KMS-11 (cell line): Measurements from ENCODE around the gene GNAZ.

Experiments
- H2AFZ ChIP-seq: fragments of 200-600 bp; sonication (generic); 2 replicates; pipeline ENCODE4 v1.6.1; 2016; ENCODE audit warnings: antibody characterized with exemption, mixed run types, low read depth
- H3K27ac ChIP-seq: fragments of 200-600 bp; sonication (generic); 2 replicates; pipeline ENCODE4 v1.6.1; 2016; ENCODE audit warnings: mild to moderate bottlenecking, mixed run types
- H3K27me3 ChIP-seq: fragments of 200-600 bp; sonication (generic); 2 replicates; pipeline ENCODE4 v1.6.1; 2017; ENCODE audit warnings: mild to moderate bottlenecking, low read depth, mixed run types, moderate library complexity; ENCODE audit not compliant: insufficient read depth
- H3K36me3 ChIP-seq: fragments of 200-600 bp; sonication (generic); 2 replicates; pipeline ENCODE4 v1.6.1; 2017; ENCODE audit warnings: mild to moderate bottlenecking, mixed run types; ENCODE audit not compliant: insufficient read depth
- H3K4me1 ChIP-seq: fragments of 200-600 bp; sonication (generic); 2 replicates; pipeline ENCODE4 v1.6.1; 2016; ENCODE audit warnings: mild to moderate bottlenecking, low read depth, mixed run types; ENCODE audit not compliant: poor library complexity, severe bottlenecking
- H3K4me2 ChIP-seq: fragments of 200-600 bp; sonication (generic); 2 replicates; pipeline ENCODE4 v1.7.0; 2016; ENCODE audit warnings: mild to moderate bottlenecking, mixed run types
- H3K4me3 ChIP-seq: fragments of 200-600 bp; sonication (generic); IDR thresholded peaks from 2 replicates; pipeline ENCODE4 v1.6.1; 2017; ENCODE audit warnings: low read depth, low read length, mixed read lengths; ENCODE audit not compliant: insufficient read depth
- H3K79me2 ChIP-seq: fragments of 200-600 bp; sonication (generic); 2 replicates; pipeline ENCODE4 v1.6.1; 2016; ENCODE audit warnings: low read depth, mixed run types; ENCODE audit not compliant: insufficient read depth
- H3K9ac ChIP-seq: fragments of 200-600 bp; sonication (generic); 2 replicates; pipeline ENCODE4 v1.6.1; 2016; ENCODE audit warnings: mild to moderate bottlenecking, mixed run types
- H4K20me1 ChIP-seq: fragments of 200-600 bp; sonication (generic); 2 replicates; pipeline ENCODE4 v1.6.1; 2016; ENCODE audit warnings: mild to moderate bottlenecking, mixed run types; ENCODE audit not compliant: insufficient read depth
- TF ChIP-seq, protein P1 (sequence below): fragments of 200-600 bp; sonication (generic); conservative IDR thresholded peaks from 2 replicates; pipeline ENCODE4 v1.6.1; 2017; ENCODE audit warnings: low read depth, mild to moderate bottlenecking, antibody characterized with exemption, low read length, moderate library complexity, mixed read lengths

The GNAZ gene

DNA sequence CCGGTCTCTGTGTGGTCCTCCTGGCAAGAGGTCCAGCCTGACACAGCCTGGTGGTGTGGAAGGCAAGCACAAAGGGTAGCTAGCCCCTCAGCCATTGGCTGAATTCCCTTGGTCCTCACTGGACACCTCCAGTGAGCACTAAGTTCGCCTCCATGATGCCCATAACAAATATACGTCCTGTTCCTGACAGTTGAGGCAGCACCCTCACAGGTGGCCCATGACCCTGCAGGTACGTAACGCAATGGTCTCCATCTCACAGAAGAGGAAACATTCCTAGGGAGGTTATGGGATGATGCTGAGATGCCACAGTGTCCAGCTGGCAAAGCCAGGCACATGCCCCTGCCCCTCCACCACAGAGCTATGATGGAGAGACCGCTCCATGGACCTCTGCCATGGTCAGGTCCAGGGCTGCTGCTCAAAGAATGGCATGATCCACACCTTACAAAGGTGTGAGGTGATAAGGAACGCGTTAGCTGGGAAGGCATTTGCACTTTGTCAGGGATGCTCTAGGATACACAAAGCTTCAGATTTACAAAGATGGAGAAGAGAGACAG lies 1.4 kb upstream of the GNAZ start:
- H3K4me3 ChIP-seq: no peak overlapping the region
- TF ChIP-seq, protein P1, sequence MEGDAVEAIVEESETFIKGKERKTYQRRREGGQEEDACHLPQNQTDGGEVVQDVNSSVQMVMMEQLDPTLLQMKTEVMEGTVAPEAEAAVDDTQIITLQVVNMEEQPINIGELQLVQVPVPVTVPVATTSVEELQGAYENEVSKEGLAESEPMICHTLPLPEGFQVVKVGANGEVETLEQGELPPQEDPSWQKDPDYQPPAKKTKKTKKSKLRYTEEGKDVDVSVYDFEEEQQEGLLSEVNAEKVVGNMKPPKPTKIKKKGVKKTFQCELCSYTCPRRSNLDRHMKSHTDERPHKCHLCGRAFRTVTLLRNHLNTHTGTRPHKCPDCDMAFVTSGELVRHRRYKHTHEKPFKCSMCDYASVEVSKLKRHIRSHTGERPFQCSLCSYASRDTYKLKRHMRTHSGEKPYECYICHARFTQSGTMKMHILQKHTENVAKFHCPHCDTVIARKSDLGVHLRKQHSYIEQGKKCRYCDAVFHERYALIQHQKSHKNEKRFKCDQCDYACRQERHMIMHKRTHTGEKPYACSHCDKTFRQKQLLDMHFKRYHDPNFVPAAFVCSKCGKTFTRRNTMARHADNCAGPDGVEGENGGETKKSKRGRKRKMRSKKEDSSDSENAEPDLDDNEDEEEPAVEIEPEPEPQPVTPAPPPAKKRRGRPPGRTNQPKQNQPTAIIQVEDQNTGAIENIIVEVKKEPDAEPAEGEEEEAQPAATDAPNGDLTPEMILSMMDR: no peak

DNA sequence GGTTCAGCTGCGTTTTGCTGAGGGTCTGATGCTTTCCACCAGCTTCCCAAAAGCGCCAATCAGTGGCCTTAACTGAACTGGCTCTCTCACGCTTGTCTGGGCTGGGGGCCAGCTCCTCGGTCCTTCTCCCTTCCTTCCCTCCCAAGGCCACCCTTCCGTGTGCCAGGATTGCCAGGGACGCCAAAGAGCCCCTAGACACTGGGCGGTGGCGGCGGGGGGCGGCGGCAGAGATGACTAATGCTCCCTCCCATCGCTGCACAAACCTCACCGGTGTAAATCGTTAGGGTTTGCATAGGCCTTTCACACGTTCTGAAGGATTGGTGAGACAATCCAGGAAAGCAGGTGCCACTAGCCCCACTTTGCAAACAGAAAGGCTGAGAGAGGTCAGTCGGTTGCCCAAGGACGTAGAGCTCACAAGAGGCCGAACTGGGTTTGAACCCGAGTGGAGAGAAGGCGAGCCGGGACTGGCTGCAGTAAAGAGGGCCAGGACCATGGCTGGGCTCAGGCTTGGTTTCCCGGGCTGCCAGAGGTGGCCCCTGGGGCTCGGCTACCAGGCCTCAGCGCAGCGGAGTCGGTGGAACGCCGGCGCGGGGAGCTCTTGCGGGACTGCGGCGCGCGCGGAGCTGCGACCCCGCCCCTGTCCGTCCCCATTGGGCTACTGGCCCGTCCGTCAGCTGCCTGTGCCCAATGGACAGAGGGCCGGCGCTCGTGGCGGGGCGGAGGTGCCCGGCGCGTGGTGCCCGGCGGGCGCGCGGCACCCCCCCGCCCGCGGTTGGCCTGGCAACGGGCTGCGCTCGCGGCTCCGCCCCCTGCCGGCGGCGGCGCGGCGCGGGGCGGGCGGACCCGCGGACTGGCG lies 589 bp upstream of the GNAZ start:
- Histone ChIP-seq H3K4me3 (no peak overlapping the region), H2AFZ (peak overlapping the region; percentile 87), H3K36me3 (no peaks in the 10 kb centered on the region), H3K4me1 (peaks cover 10% of the 10 kb centered on the region), H3K79me2 (no peaks in the 10 kb centered on the region), H3K4me2 (peak overlapping the region; percentile 82), H3K27me3 (no peaks in the 10 kb centered on the region), H3K9ac (peak overlapping the region; percentile 38; the same call in 1 of the 2 replicates), H3K27ac (no peak overlapping the region), H4K20me1 (no peaks in the 10 kb centered on the region)
- TF ChIP-seq, protein P1: no peak

More for the DNA sequence above, 1.4 kb upstream of the GNAZ start:
- Histone ChIP-seq H3K36me3 (no peaks in the 10 kb centered on the region), H3K4me1 (peaks cover 10% of the 10 kb centered on the region), H3K9ac (no peak overlapping the region), H3K4me2 (no peak overlapping the region), H3K79me2 (no peaks in the 10 kb centered on the region), H4K20me1 (no peaks in the 10 kb centered on the region), H3K27ac (no peak overlapping the region), H3K27me3 (no peaks in the 10 kb centered on the region), H2AFZ (no peak overlapping the region; the same call in 1 of the 2 replicates)

DNA sequence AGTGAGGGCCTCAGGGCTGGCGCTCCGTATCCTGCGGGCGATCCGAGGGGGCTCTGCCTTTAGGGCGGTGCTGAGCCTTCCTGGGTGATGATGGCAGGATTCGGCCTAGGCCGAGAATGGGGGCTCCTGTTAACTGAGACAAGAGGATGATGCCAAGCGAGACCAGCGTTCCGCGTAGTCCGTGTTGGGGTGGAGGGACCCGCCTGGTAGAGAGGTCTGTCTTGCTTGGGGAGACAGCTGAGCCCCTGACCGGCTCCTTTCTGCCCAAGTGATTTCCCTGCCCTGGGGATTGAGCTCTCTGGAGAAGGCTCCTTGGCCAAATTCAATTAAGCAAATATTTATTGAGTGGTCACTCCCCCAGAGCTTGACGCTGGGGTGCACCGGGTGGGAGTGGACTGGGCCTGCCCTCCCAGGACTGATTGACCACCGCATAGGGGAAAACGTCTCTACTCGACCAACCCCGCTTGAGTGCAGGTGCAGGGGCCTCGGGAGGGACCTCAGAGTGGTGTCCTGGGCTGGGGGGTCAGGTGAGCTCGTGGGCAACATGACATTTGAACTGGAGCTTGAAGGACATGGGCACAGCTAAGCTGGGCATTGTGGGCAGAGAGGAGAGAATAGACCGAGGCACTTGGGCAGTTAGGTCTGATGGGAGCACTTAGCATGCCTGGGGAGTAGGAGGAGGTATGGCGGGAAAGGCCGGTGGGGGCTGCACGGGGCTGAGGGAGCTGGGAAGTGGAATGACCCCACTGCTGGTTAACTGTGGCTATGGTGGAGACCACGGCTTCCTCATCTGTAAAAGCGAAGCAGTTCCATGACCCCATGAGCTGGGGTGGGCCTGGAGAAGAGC lies 1.1 kb downstream of the GNAZ start:
- peak overlapping the region; percentile 47; the same call in 1 of the 2 replicates for H2AFZ ChIP-seq

More for the DNA sequence above, 1.1 kb downstream of the GNAZ start:
- Histone ChIP-seq H3K79me2 (no peaks in the 10 kb centered on the region), H3K4me3 (no peak overlapping the region), H3K36me3 (no peaks in the 10 kb centered on the region), H3K4me2 (peak overlapping the region; percentile 86), H3K27me3 (no peaks in the 10 kb centered on the region), H4K20me1 (no peaks in the 10 kb centered on the region), H3K27ac (no peak overlapping the region), H3K4me1 (peaks cover 10% of the 10 kb centered on the region), H3K9ac (no peak overlapping the region; the same call in 1 of the 2 replicates)
- TF ChIP-seq, protein P1: no peak
